GM08714 (cell line): ENCODE measurements around the gene DUSP5.
"Not testable (repeated sequence)": the region's sequence is repeated elsewhere in the genome, so short reads cannot be mapped to it uniquely, and the experiment has no call there.

ENCODE experiments used
- H3K4me3 ChIP-seq: fragments of 200-500 bp; sonication (Bioruptor generic); 2 replicates; pipeline ENCODE4 v1.5.1; 2014; ENCODE audit warnings: mild to moderate bottlenecking, low read length, inconsistent platforms
- ZNF274 ChIP-seq: IDR thresholded peaks from 2 replicates; pipeline ENCODE4 v1.6.1; 2012; ENCODE audit warnings: mild to moderate bottlenecking, low read depth, low read length

The DUSP5 gene

GRCh38 chr10:110497438-110498086, at the start of gene DUSP5:
Gene DUSP5 (plus strand): TSS chr10:110497907. CDS start chr10:110498122, 215 bp downstream.
- no peak for TF ChIP-seq ZNF274
- peak within 1 kb of the TSS; percentile 92 for H3K4me3 ChIP-seq

- no peak for TF ChIP-seq ZNF274
- no peak overlapping the region for H3K4me3 ChIP-seq
These were observed 48.9 kb upstream of the DUSP5 start for GRCh38 chr10:110448682-110449418.

GRCh38 chr10:110455446-110455845, 42.3 kb upstream of the DUSP5 start:
- no peak overlapping the region for H3K4me3 ChIP-seq
- no peak for TF ChIP-seq ZNF274

GRCh38 chr10:110456046-110456445, 41.7 kb upstream of the DUSP5 start:
- no peak overlapping the region for H3K4me3 ChIP-seq
- TF ChIP-seq ZNF274: no peak

DNA sequence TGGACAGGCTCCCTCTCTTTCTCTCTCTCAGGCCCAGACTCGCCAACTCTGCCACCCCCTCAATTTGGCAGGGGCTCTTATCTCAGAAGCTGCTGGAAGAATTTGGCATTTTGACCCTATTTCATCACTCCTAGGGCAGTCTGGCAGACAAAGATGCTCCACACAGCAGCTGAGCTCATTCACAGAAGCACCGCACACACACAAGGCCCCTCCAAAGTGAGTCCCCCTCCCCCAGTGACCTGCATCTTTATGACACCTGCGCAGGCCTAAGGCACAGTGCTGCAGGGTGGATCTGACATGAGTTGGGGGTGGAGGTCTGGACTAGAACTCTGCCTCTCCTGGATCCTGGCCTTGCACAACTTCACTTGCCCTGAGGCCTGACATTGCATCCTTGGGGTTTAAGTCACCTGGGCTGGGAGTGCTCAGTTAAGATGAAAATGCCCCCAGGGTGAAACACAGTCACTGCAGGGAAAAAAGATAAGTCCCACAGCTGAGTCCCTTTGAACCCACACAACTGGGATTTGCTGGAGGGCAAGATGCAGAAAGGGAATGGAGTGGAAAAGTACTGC, 41.1 kb upstream of the DUSP5 start:
- H3K4me3 ChIP-seq: no peak overlapping the region
- no peak for TF ChIP-seq ZNF274

DNA sequence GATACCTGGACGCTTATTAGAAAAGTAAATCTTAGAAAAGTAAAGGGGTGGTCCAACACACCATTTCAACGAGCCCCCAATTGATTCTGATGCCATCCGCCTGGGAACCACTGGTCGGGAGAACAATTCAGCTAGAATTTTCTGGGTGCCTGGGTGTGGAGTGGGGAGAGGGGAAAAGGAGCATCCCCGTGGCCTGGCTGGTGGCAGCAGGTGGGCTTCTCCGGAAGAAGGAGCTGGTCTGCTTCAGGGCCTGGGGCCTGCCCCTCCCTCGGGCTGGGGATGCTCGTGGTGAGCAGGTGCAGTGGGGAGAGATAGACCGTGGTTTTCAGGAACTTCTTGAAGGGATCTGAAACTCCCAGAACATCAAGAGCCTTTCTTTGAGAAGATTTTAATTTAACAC, 39.9 kb upstream of the DUSP5 start:
- H3K4me3 ChIP-seq: no peak overlapping the region
- no peak for TF ChIP-seq ZNF274

GRCh38 chr10:110458266-110458920, 39.3 kb upstream of the DUSP5 start:
- TF ChIP-seq ZNF274: no peak
- H3K4me3 ChIP-seq: no peak overlapping the region

DNA sequence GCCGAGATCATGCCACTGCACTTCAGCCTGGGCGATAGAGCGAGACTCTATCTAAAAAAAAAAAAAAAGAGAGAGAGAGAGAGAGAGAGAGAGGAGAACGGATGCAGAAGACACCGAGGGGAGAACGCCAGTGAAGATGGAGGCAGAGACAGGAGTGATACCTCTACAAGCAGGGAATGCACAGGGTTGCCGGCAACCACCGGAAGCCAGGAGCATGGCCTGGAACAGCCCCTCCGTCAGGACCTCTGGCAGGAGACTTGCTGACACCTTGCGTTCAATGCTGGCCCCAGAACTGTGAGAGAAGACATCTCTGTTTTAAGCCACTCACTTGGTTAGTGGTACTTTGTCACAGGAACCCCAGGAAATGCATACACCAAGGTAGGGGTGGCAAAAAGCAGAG, 38.1 kb upstream of the DUSP5 start:
- H3K4me3 ChIP-seq: no peak overlapping the region
- no peak for TF ChIP-seq ZNF274

DNA sequence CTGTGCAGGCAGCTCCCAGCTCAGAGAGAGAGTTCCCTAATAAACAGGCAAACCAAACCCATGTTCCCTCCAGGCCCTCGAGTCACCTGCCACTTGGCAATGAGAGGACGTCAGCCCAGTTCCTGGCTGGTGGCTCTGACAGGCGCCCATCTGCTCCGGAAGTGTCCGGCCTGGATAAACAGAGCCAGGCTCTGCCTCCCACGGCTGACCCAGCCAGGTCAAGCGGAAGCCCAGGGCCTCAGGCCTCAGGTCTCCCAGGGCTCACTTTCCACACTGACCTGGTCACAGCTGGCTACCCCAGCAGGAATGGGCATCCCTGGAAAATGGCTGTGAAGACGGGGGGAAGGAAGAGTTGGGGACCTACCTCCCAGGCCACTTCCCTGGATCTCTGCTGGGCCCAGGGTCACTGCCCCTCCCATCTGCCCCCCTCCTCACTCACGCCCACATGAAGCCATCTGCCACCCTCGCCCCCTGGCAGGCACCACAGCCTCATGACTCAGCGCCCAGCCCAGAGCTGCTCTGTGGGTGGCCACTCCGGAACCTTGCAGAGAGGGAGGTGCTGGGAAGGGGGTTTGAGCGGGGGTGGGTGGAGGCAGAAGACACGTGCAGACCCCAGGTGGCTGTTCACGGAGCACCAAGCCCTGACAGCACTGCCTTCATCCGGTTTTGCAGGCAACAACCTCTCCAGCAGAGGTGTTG, 37.4 kb upstream of the DUSP5 start:
- no peak overlapping the region for H3K4me3 ChIP-seq
- no peak for TF ChIP-seq ZNF274

DNA sequence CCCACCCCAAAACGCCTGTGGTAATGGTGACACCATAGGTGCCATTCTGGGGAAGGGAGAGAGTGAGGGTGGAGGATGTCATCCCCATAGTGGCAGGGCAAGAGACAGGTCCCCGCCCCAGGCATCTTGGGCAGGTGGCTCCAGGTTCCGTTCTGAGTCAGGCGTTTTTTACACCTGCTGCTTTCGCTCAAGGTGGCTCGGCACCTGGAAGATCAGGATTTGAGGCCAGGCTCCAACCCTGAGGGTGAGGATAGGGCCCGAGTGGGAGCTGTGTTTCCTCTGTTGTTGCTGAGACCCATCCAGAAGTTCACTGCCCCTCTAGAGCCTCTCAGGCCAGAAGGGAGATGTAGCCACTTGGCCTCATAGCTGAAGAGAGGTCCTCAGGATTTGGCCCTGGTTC, 36.6 kb upstream of the DUSP5 start:
- no peak overlapping the region for H3K4me3 ChIP-seq
- no peak for TF ChIP-seq ZNF274

GRCh38 chr10:110461530-110461929, 36.2 kb upstream of the DUSP5 start:
- no peak overlapping the region for H3K4me3 ChIP-seq
- TF ChIP-seq ZNF274: no peak

DNA sequence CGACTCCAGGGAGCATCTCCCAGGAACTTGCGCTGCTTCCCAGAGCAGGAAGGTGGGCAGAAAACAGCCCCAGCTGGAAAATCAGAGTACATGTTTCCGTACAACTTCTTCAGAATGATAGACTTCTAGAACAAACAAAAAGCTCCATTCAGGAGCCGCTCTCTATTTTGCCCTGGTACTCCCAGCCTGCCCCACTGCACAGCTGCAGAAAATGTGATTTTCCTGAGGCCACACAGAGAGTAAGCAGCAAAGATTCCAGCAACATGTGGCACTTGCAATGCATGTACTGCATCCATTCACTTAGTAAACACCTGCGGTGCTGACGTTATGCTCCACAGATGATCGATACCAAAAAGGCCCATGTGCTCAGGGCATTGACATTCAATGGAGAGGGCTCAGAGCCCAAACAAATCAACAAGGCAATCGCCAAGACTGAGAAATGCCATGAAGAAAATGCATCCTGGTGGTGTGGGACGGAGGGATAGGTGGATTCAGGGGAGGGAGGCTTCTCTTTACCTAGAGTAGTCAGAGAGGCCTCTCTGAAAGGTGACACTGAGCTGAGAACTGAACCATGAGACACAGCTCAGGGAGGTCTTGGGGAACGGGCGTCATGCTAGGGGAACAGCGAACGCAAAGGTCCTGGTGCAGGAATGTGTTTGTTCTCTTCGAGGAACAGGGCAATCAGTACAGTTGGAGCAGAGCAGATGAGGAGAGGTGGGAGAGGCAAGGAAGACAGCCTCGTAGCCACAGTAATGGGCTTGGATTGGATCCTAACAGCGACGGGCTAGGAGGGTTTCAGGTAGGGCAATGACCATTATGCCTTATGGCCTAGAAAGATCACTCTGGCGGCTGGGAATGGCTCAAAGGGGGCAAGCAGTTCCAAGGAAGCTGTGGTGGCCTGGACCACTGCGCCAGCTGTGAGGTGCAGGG, 35.3 kb upstream of the DUSP5 start:
- no peak for TF ChIP-seq ZNF274
- H3K4me3 ChIP-seq: no peak overlapping the region

GRCh38 chr10:110468258-110468657, 29.4 kb upstream of the DUSP5 start:
- not testable (repeated sequence) for H3K4me3 ChIP-seq

- not testable (repeated sequence) for H3K4me3 ChIP-seq
These were observed 27.2 kb upstream of the DUSP5 start for GRCh38 chr10:110470541-110470940.
